ENCODE measurements around the gene CASP7.

CASP7 gene

DNA sequence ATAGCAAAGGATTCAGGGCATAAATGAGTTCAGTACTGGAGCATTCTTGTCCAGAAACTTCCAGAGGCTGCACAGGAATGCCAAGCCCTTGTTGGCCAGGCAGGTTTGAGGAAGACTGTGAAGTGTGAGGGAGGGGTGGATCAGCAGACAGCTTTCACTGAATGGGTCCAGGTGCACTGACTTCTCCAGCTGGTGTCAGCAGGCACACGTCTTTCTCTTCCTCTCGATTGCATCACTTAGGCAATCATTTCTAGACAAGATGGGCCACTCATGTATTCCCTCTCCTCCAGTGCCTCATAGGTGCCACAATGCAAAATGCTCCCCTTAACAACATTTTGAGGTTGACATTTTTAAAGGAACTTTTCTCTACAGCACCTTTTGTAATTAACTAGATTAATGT lies 56.2 kb downstream of the CASP7 start:
- no peaks in the 10 kb centered on the region for H3K9me3 ChIP-seq (ENCODE audit: control insufficient read depth, insufficient read depth, low read length)
- WGBS (ENCODE audit: insufficient coverage, insufficient read length), result no CpG with 5 or more reads among the region's 2 CpGs
- DNase-seq (ENCODE audit: low read depth, low spot score), result no peak
- H3K36me3 ChIP-seq (ENCODE audit: control insufficient read depth, insufficient read depth, low read length), result no peaks in the 10 kb centered on the region
- no peak overlapping the region for H3K4me3 ChIP-seq (ENCODE audit: low read length)
- no peaks in the 10 kb centered on the region for H3K4me1 ChIP-seq (ENCODE audit: control insufficient read depth, insufficient read depth, low read length)
- H3K27ac ChIP-seq (ENCODE audit: low read length), result no peak overlapping the region
- H3K27me3 ChIP-seq (ENCODE audit: control insufficient read depth, insufficient read depth, low read length), result no peaks in the 10 kb centered on the region

GRCh38 chr10:113736576-113736975 lies 56.9 kb downstream of the CASP7 start:
- H3K36me3 ChIP-seq (ENCODE audit: control insufficient read depth, insufficient read depth, low read length), result no peaks in the 10 kb centered on the region
- no peaks in the 10 kb centered on the region for H3K4me1 ChIP-seq (ENCODE audit: control insufficient read depth, insufficient read depth, low read length)
- H3K9me3 ChIP-seq (ENCODE audit: control insufficient read depth, insufficient read depth, low read length), result no peaks in the 10 kb centered on the region
- H3K4me3 ChIP-seq (ENCODE audit: low read length), result no peak overlapping the region
- no peak for DNase-seq (ENCODE audit: low read depth, low spot score)
- no CpG with 5 or more reads among the region's 1 CpG for WGBS (ENCODE audit: insufficient coverage, insufficient read length)
- H3K27ac ChIP-seq (ENCODE audit: low read length), result no peak overlapping the region
- H3K27me3 ChIP-seq (ENCODE audit: control insufficient read depth, insufficient read depth, low read length), result no peaks in the 10 kb centered on the region

DNA sequence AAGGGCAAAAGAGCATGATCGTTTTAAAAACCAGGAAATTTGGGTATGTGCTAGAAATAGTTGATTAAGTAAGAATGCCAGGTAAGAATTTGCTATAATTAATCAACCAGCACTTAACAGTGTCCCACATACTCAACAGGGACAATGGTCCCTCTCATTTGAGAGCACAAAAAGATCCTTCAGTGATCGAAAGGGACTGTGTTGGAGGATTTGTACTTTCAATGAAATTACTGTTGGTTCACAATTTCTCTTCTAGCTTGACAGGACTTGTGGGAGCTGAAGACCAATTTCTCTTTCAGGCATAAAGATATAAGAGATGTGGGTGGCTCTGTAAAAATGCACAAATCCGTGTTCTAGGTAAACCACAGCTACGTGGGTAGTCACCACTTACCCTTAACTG lies 59.3 kb downstream of the CASP7 start:
- DNase-seq (ENCODE audit: low read depth, low spot score), result no peak
- Histone ChIP-seq H3K9me3 (ENCODE audit: control insufficient read depth, insufficient read depth, low read length) (no peaks in the 10 kb centered on the region), H3K4me1 (ENCODE audit: control insufficient read depth, insufficient read depth, low read length) (no peaks in the 10 kb centered on the region), H3K4me3 (ENCODE audit: low read length) (no peak overlapping the region), H3K36me3 (ENCODE audit: control insufficient read depth, insufficient read depth, low read length) (no peaks in the 10 kb centered on the region), H3K27ac (ENCODE audit: low read length) (no peak overlapping the region), H3K27me3 (ENCODE audit: control insufficient read depth, insufficient read depth, low read length) (no peaks in the 10 kb centered on the region)
- no CpG with 5 or more reads among the region's 4 CpGs for WGBS (ENCODE audit: insufficient coverage, insufficient read length)

GRCh38 chr10:113739577-113739976 lies 59.9 kb downstream of the CASP7 start:
- H3K27me3 ChIP-seq (ENCODE audit: control insufficient read depth, insufficient read depth, low read length), result no peaks in the 10 kb centered on the region
- H3K4me1 ChIP-seq (ENCODE audit: control insufficient read depth, insufficient read depth, low read length), result no peaks in the 10 kb centered on the region
- WGBS (ENCODE audit: insufficient coverage, insufficient read length), result no CpG with 5 or more reads among the region's 3 CpGs
- no peaks in the 10 kb centered on the region for H3K9me3 ChIP-seq (ENCODE audit: control insufficient read depth, insufficient read depth, low read length)
- no peaks in the 10 kb centered on the region for H3K36me3 ChIP-seq (ENCODE audit: control insufficient read depth, insufficient read depth, low read length)
- H3K4me3 ChIP-seq (ENCODE audit: low read length), result no peak overlapping the region
- no peak overlapping the region for H3K27ac ChIP-seq (ENCODE audit: low read length)
- DNase-seq (ENCODE audit: low read depth, low spot score), result no peak

GRCh38 chr10:113740850-113741249 lies 61.1 kb downstream of the CASP7 start:
- Histone ChIP-seq H3K27me3 (ENCODE audit: control insufficient read depth, insufficient read depth, low read length) (no peaks in the 10 kb centered on the region), H3K36me3 (ENCODE audit: control insufficient read depth, insufficient read depth, low read length) (no peaks in the 10 kb centered on the region), H3K9me3 (ENCODE audit: control insufficient read depth, insufficient read depth, low read length) (no peaks in the 10 kb centered on the region), H3K4me3 (ENCODE audit: low read length) (no peak overlapping the region), H3K4me1 (ENCODE audit: control insufficient read depth, insufficient read depth, low read length) (no peaks in the 10 kb centered on the region), H3K27ac (ENCODE audit: low read length) (no peak overlapping the region)
- DNase-seq (ENCODE audit: low read depth, low spot score), result no peak
- WGBS (ENCODE audit: insufficient coverage, insufficient read length), result no CpG with 5 or more reads among the region's 3 CpGs

GRCh38 chr10:113742466-113742865 lies 62.8 kb downstream of the CASP7 start:
- no peaks in the 10 kb centered on the region for H3K36me3 ChIP-seq (ENCODE audit: control insufficient read depth, insufficient read depth, low read length)
- no peaks in the 10 kb centered on the region for H3K4me1 ChIP-seq (ENCODE audit: control insufficient read depth, insufficient read depth, low read length)
- no peak for DNase-seq (ENCODE audit: low read depth, low spot score)
- WGBS (ENCODE audit: insufficient coverage, insufficient read length), result no CpG with 5 or more reads among the region's 2 CpGs
- H3K27me3 ChIP-seq (ENCODE audit: control insufficient read depth, insufficient read depth, low read length), result no peaks in the 10 kb centered on the region
- no peak overlapping the region for H3K27ac ChIP-seq (ENCODE audit: low read length)
- no peak overlapping the region for H3K4me3 ChIP-seq (ENCODE audit: low read length)
- H3K9me3 ChIP-seq (ENCODE audit: control insufficient read depth, insufficient read depth, low read length), result no peaks in the 10 kb centered on the region

DNA sequence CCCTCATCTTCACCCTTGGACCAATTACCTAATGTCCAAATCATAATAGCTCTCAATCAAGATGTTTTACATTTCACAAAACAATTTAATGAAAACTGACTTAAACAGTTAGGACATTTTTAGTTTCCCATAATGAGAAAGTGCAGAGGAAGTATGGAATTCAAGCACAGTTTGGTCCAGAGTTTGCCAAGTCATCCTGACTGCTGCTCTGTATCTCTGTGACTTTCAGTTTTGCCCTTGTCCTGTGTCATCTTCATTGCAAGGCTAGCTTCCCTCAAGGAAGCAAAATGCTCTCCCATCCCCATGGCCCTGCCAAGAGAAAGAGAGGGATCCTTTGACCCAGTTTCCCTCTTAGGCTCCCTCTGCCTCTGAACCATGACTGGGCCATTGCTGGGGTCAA lies 63.9 kb downstream of the CASP7 start:
- H3K27ac ChIP-seq (ENCODE audit: low read length), result no peak overlapping the region
- no peaks in the 10 kb centered on the region for H3K4me1 ChIP-seq (ENCODE audit: control insufficient read depth, insufficient read depth, low read length)
- DNase-seq (ENCODE audit: low read depth, low spot score), result no peak
- no peaks in the 10 kb centered on the region for H3K9me3 ChIP-seq (ENCODE audit: control insufficient read depth, insufficient read depth, low read length)
- H3K36me3 ChIP-seq (ENCODE audit: control insufficient read depth, insufficient read depth, low read length), result no peaks in the 10 kb centered on the region
- no peak overlapping the region for H3K4me3 ChIP-seq (ENCODE audit: low read length)
- no peaks in the 10 kb centered on the region for H3K27me3 ChIP-seq (ENCODE audit: control insufficient read depth, insufficient read depth, low read length)

DNA sequence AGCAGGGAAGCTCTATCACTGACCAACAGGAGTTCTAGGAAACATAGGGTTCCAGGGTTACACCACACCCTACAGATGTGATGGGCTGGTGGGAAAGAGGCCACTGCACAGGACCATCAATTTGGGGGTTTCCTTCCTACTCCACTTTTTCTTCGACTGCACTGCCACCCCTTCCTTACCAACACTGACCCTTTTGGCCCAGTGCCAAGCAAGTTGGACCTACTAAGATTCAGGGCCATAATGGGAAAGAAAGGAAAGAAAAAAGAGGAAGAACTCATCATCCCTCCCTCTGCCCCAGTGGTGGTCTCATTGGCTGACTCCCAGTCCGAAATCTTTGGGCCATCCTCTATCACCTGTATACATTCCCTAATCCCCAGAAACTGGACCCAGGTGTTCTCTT lies 65.7 kb downstream of the CASP7 start:
- Histone ChIP-seq H3K4me1 (ENCODE audit: control insufficient read depth, insufficient read depth, low read length) (no peaks in the 10 kb centered on the region), H3K4me3 (ENCODE audit: low read length) (no peak overlapping the region), H3K27ac (ENCODE audit: low read length) (no peak overlapping the region), H3K9me3 (ENCODE audit: control insufficient read depth, insufficient read depth, low read length) (no peaks in the 10 kb centered on the region), H3K36me3 (ENCODE audit: control insufficient read depth, insufficient read depth, low read length) (no peaks in the 10 kb centered on the region), H3K27me3 (ENCODE audit: control insufficient read depth, insufficient read depth, low read length) (no peaks in the 10 kb centered on the region)
- no CpG with 5 or more reads among the region's 2 CpGs for WGBS (ENCODE audit: insufficient coverage, insufficient read length)
- no peak for DNase-seq (ENCODE audit: low read depth, low spot score)

GRCh38 chr10:113746217-113746957 lies 66.7 kb downstream of the CASP7 start:
- no CpG with 5 or more reads among the region's 3 CpGs for WGBS (ENCODE audit: insufficient coverage, insufficient read length)

GRCh38 chr10:113751181-113751732 lies 71.5 kb downstream of the CASP7 start, which contains the start of gene PLEKHS1:
Gene PLEKHS1 (plus strand): TSS chr10:113751682. CDS start chr10:113755278, 3,596 bp downstream.
- no peaks in the 10 kb centered on the region for H3K4me1 ChIP-seq (ENCODE audit: control insufficient read depth, insufficient read depth, low read length)
- DNase-seq (ENCODE audit: low read depth, low spot score), result no peak
- no peak within 1 kb of the TSS for H3K27ac ChIP-seq (ENCODE audit: low read length)
- no peaks in the 10 kb centered on the region for H3K27me3 ChIP-seq (ENCODE audit: control insufficient read depth, insufficient read depth, low read length)
- no peak within 1 kb of the TSS for H3K4me3 ChIP-seq (ENCODE audit: low read length)
- no peaks in the 10 kb centered on the region for H3K9me3 ChIP-seq (ENCODE audit: control insufficient read depth, insufficient read depth, low read length)
- no CpG with 5 or more reads among the region's 3 CpGs for WGBS (ENCODE audit: insufficient coverage, insufficient read length)
- H3K36me3 ChIP-seq (ENCODE audit: control insufficient read depth, insufficient read depth, low read length), result no peaks in the 10 kb centered on the region

More at GRCh38 chr10:113746217-113746957, 66.7 kb downstream of the CASP7 start:
- Histone ChIP-seq H3K4me1 (ENCODE audit: control insufficient read depth, insufficient read depth, low read length) (no peaks in the 10 kb centered on the region), H3K27me3 (ENCODE audit: control insufficient read depth, insufficient read depth, low read length) (no peaks in the 10 kb centered on the region), H3K4me3 (ENCODE audit: low read length) (no peak overlapping the region), H3K36me3 (ENCODE audit: control insufficient read depth, insufficient read depth, low read length) (no peaks in the 10 kb centered on the region), H3K9me3 (ENCODE audit: control insufficient read depth, insufficient read depth, low read length) (no peaks in the 10 kb centered on the region), H3K27ac (ENCODE audit: low read length) (no peak overlapping the region)
- no peak for DNase-seq (ENCODE audit: low read depth, low spot score)

- H3K27me3 ChIP-seq (ENCODE audit: control insufficient read depth, insufficient read depth, low read length), result no peaks in the 10 kb centered on the region
- H3K27ac ChIP-seq (ENCODE audit: low read length), result no peak overlapping the region
- no peaks in the 10 kb centered on the region for H3K9me3 ChIP-seq (ENCODE audit: control insufficient read depth, insufficient read depth, low read length)
- no peaks in the 10 kb centered on the region for H3K36me3 ChIP-seq (ENCODE audit: control insufficient read depth, insufficient read depth, low read length)
- no peak overlapping the region for H3K4me3 ChIP-seq (ENCODE audit: low read length)
- WGBS (ENCODE audit: insufficient coverage, insufficient read length), result no CpG with 5 or more reads among the region's 1 CpG
- no peaks in the 10 kb centered on the region for H3K4me1 ChIP-seq (ENCODE audit: control insufficient read depth, insufficient read depth, low read length)
- DNase-seq (ENCODE audit: low read depth, low spot score), result no peak
Measured at GRCh38 chr10:113752553-113752952, 72.8 kb downstream of the CASP7 start.
